ENCODE results near the gene PPP1R37.

PPP1R37 gene

GRCh38 chr19:45137179-45137761, 44.3 kb downstream of the PPP1R37 start:
- no peak for DNase-seq (ENCODE audit: low read depth in 2 of 2)

GRCh38 chr19:45138303-45138751, 45.3 kb downstream of the PPP1R37 start:
- DNase-seq (ENCODE audit: low read depth in 2 of 2): no peak

GRCh38 chr19:45139286-45140143, 46.5 kb downstream of the PPP1R37 start:
- no peak for DNase-seq (ENCODE audit: low read depth in 2 of 2)

GRCh38 chr19:45140144-45140503, 47.1 kb downstream of the PPP1R37 start:
- no peak for DNase-seq (ENCODE audit: low read depth in 2 of 2)

- DNase-seq (ENCODE audit: low read depth in 2 of 2): no peak
These were observed 47.6 kb downstream of the PPP1R37 start for GRCh38 chr19:45140533-45140932.

- no peak for DNase-seq (ENCODE audit: low read depth in 2 of 2)
These were observed 48.4 kb downstream of the PPP1R37 start for GRCh38 chr19:45141203-45141900.

- DNase-seq (ENCODE audit: low read depth in 2 of 2): no peak
These were observed 49.2 kb downstream of the PPP1R37 start for GRCh38 chr19:45142016-45142725.

GRCh38 chr19:45142726-45143110, 49.7 kb downstream of the PPP1R37 start:
- DNase-seq (ENCODE audit: low read depth in 2 of 2): no peak

GRCh38 chr19:45144431-45145269, 51.7 kb downstream of the PPP1R37 start:
- DNase-seq (ENCODE audit: low read depth in 2 of 2): no peak

- DNase-seq (ENCODE audit: low read depth in 2 of 2): no peak
These were observed 52.6 kb downstream of the PPP1R37 start for GRCh38 chr19:45145270-45146189.

GRCh38 chr19:45146251-45146650, 53.3 kb downstream of the PPP1R37 start:
- no peak for DNase-seq (ENCODE audit: low read depth in 2 of 2)

GRCh38 chr19:45146741-45147205, 53.8 kb downstream of the PPP1R37 start:
- DNase-seq (ENCODE audit: low read depth in 2 of 2): no peak

GRCh38 chr19:45147835-45148676, 55.1 kb downstream of the PPP1R37 start:
- DNase-seq (ENCODE audit: low read depth in 2 of 2): no peak

- DNase-seq (ENCODE audit: low read depth in 2 of 2): no peak
These were observed 56.1 kb downstream of the PPP1R37 start for GRCh38 chr19:45149129-45149528.

GRCh38 chr19:45150180-45150579, 57.2 kb downstream of the PPP1R37 start:
- no peak for DNase-seq (ENCODE audit: low read depth in 2 of 2)

GRCh38 chr19:45150751-45151281, 57.8 kb downstream of the PPP1R37 start:
- DNase-seq (ENCODE audit: low read depth in 2 of 2): no peak

GRCh38 chr19:45151320-45151719, 58.3 kb downstream of the PPP1R37 start:
- DNase-seq (ENCODE audit: low read depth in 2 of 2): no peak

GRCh38 chr19:45151821-45152503, 59.0 kb downstream of the PPP1R37 start:
- no peak for DNase-seq (ENCODE audit: low read depth in 2 of 2)

All from stimulated activated CD8-positive, alpha-beta memory T cell treated with anti-CD3 and anti-CD28 coated beads, Interleukin-2, amount 100 ng/mL, for 48 hours (primary cell).